Endothelial cell of umbilical vein (primary cell): Measurements from ENCODE around the gene IL10RA. TPM values are rescaled to one million over a fixed set of nuclear protein-coding genes. Genes with fewer than 3 reads are reported as not detected.

Experiments
- BruUV-seq: library from RNA; stranded (reverse); fragments of 400-500 nt; replicated peaks from 2 replicates; lab custom pipeline; 2021; lab: Mats Ljungman, UMichigan
- CTCF ChIA-PET: fragments of 300-600, 350-600 bp; sonication (Branson Sonifier 250); formaldehyde crosslinking; loops from one replicate; lab custom pipeline; 2021; ENCODE audit warnings: antibody characterized with exemption, inconsistent platforms; lab: Charles Lee
- POLR2A ChIA-PET: fragments of 300-600, 350-600 bp; sonication (Branson Sonifier 250); formaldehyde crosslinking; loops from one replicate; lab custom pipeline; 2021; ENCODE audit warnings: antibody characterized with exemption, inconsistent platforms; lab: Charles Lee
- DNase-seq: peaks from one replicate; pipeline ENCODE4 v3.0.0-alpha.2; 2011; ENCODE audit warnings: low read depth, low spot score
- FAIRE-seq: peaks from 2 replicates; lab custom pipeline; 2011; peaks lifted over from hg19 to GRCh38; lab: Jason Lieb, UNC
- H2AFZ ChIP-seq: 2 replicates; pipeline ENCODE4 v1.6.0; 2012; ENCODE audit warnings: low read depth, low read length, control low read depth, inconsistent platforms
- H3K27ac ChIP-seq: 2 replicates; pipeline ENCODE4 v1.5.1; 2011; ENCODE audit warnings: low read depth, mild to moderate bottlenecking, control low read depth, low read length, moderate library complexity; ENCODE audit not compliant: insufficient read depth
- H3K27me3 ChIP-seq, 2 experiments: 2 replicates each; pipeline versions ENCODE4 v1.6.0 to v1.6.1; 2011; ENCODE audit warnings: low read length in 2 of 2, mixed read lengths in 1 of 2; ENCODE audit not compliant: control insufficient read depth in 2 of 2, insufficient read depth in 2 of 2
- H3K36me3 ChIP-seq, 2 experiments: 2 replicates in 1 of 2; 3 replicates in 1 of 2; pipeline ENCODE4 v1.5.1; 2011; ENCODE audit warnings: low read length in 2 of 2, mild to moderate bottlenecking in 1 of 2, moderate library complexity in 1 of 2; ENCODE audit not compliant: control insufficient read depth in 2 of 2, insufficient read depth in 2 of 2; ENCODE audit errors: extremely low read depth in 1 of 2
- H3K4me1 ChIP-seq: 3 replicates; pipeline ENCODE4 v1.5.1; 2011; ENCODE audit warnings: mild to moderate bottlenecking, low read length; ENCODE audit not compliant: control insufficient read depth, insufficient read depth; ENCODE audit errors: extremely low read depth
- H3K4me2 ChIP-seq: 2 replicates; pipeline ENCODE4 v1.6.1; 2011; ENCODE audit warnings: low read length, control low read depth, mixed read lengths; ENCODE audit not compliant: insufficient read depth
- H3K4me3 ChIP-seq, 3 experiments: fragments of 200-600 bp in 1 of 3; sonication (generic), shearing (Covaris generic) in 1 of 3; replicated peaks in 1 of 3; 2 replicates each; pipeline ENCODE4 v1.5.1; 2011 to 2016; ENCODE audit warnings: control low read depth in 3 of 3, low read length in 3 of 3, mild to moderate bottlenecking in 2 of 3, inconsistent platforms in 1 of 3, low read depth in 1 of 3, moderate library complexity in 1 of 3; ENCODE audit not compliant: insufficient read depth in 1 of 3
- H3K79me2 ChIP-seq: 2 replicates; pipeline ENCODE4 v1.6.0; 2012; ENCODE audit warnings: low read length, inconsistent platforms; ENCODE audit not compliant: control insufficient read depth, insufficient read depth
- H3K9ac ChIP-seq: replicated peaks from 2 replicates; pipeline ENCODE3; 2011; ENCODE audit warnings: low read length, control low read depth; ENCODE audit not compliant: insufficient read depth; ENCODE audit errors: extremely low read depth
- H3K9me1 ChIP-seq: replicated peaks from 3 replicates; pipeline ENCODE4 v1.6.0; 2011; ENCODE audit warnings: mild to moderate bottlenecking, low read length; ENCODE audit not compliant: control insufficient read depth, insufficient read depth; ENCODE audit errors: extremely low read depth
- H3K9me3 ChIP-seq: replicated peaks from 2 replicates; pipeline ENCODE4 v1.5.1; 2012; ENCODE audit warnings: low read length, inconsistent platforms; ENCODE audit not compliant: control insufficient read depth, insufficient read depth
- H4K20me1 ChIP-seq: replicated peaks from 2 replicates; pipeline ENCODE3; 2011; ENCODE audit warnings: mild to moderate bottlenecking, low read length; ENCODE audit not compliant: control insufficient read depth, insufficient read depth; ENCODE audit errors: extremely low read depth
- EZH2 ChIP-seq: IDR thresholded peaks from 2 replicates; pipeline ENCODE4 v1.6.1; 2012; ENCODE audit warnings: borderline replicate concordance, low read depth, mild to moderate bottlenecking, moderate library complexity, low read length, inconsistent platforms; ENCODE audit not compliant: severe bottlenecking
- FOS ChIP-seq: IDR thresholded peaks from 2 replicates; pipeline ENCODE4 v1.6.1; 2011; ENCODE audit warnings: mild to moderate bottlenecking, low read length, moderate library complexity, borderline replicate concordance; ENCODE audit not compliant: insufficient read depth
- GATA2 ChIP-seq: IDR thresholded peaks from 2 replicates; pipeline ENCODE4 v1.7.0; 2011; ENCODE audit warnings: low read depth, mild to moderate bottlenecking, moderate library complexity, mixed read lengths, low read length; ENCODE audit not compliant: insufficient read length, insufficient read depth
- JUN ChIP-seq: IDR thresholded peaks from 2 replicates; pipeline ENCODE4 v1.6.1; 2011; ENCODE audit warnings: borderline replicate concordance, low read depth; ENCODE audit not compliant: insufficient read length, insufficient read depth
- MYC ChIP-seq: IDR thresholded peaks from one replicate; pipeline ENCODE4 v1.6.1; 2011; ENCODE audit warnings: mild to moderate bottlenecking, low read depth, low read length
- POLR2A ChIP-seq: IDR thresholded peaks from 2 replicates; pipeline ENCODE4 v1.6.1; 2012; ENCODE audit warnings: low read depth, mild to moderate bottlenecking, control low read depth, low read length
- POLR2AphosphoS5 ChIP-seq: IDR thresholded peaks from 2 replicates; pipeline ENCODE4 v1.6.1; 2012; ENCODE audit warnings: low read depth, mild to moderate bottlenecking, control low read depth, low read length, moderate library complexity; ENCODE audit not compliant: insufficient read depth
- dilution Hi-C: fragments of 300-500 bp; cut with MboI; formaldehyde crosslinking; loops from one replicate; pipeline ENCODE4 v1.15.0; 2019; ENCODE audit warnings: low sequenced_read_pairs; ENCODE audit not compliant: extremely low pct_ligation_motif_present
- intact Hi-C: fragments of 100-400 bp; cut with micrococcal nuclease; formaldehyde crosslinking; loops from one replicate; pipeline ENCODE4 v1.10.0; 2022
- polyA plus RNA-seq, 4 experiments: library from polyadenylated mRNA; depleted of rRNA in 3 of 4; stranded (reverse) in 3 of 4; unstranded in 1 of 4; fragments of >200 nt; gene quantifications; 2 replicates each; pipeline versions ENCODE4 v1.2.1 to v1.2.3, GENCODE V29; 2011 to 2012; ENCODE audit warnings: missing spikeins in 1 of 4
- total RNA-seq: library from RNA; stranded (reverse); gene quantifications from 2 replicates; pipeline ENCODE4 v1.2.3, GENCODE V29; 2021
- TF ChIP-seq, protein P1 (sequence below), 2 donors: IDR thresholded peaks; 1 replicate in 1 of 2; 2 replicates in 1 of 2; pipeline ENCODE4 v1.5.1; 2011; ENCODE audit warnings: low read length in 2 of 2, mild to moderate bottlenecking in 2 of 2, moderate library complexity in 2 of 2, control low read depth in 1 of 2, inconsistent platforms in 1 of 2, low read depth in 1 of 2; ENCODE audit not compliant: insufficient read depth in 1 of 2; ENCODE audit errors: extremely low read depth in 1 of 2
- TF ChIP-seq, protein P2 (sequence below): IDR thresholded peaks from 2 replicates; pipeline ENCODE4 v1.6.1; 2011; ENCODE audit not compliant: insufficient read depth, insufficient read length

IL10RA gene
- total and polyA plus RNA-seq, 2 donors (not counting 3 experiments of a cell fraction or from before 2014, with no cell fraction given) = 0.04 TPM; not detected in 1

DNA sequence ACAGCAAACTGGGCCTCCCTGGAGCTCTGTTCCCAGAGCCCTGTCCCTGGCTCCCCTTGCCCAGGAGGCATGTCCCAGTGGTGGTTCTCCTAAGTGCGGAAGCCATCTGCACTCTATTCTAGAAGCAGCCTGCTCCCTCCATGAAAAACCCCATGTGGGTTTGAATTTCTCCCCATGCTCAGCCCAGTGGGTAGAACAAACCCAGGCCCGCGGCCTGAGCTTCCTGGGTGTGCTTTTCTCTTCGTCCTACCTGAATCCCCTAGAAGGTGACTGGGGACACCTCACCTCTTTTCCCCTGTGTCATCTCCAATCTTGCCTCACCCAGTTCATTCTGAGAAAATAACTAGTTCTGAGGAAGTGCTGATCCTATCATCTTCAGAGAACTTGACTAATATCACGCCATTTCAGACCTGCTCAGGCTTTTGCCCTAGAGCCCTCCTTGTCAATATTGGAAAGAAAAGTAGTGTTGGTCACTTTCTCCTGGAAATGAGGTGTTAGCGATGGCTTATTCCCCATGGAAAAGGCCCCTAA is 15.9 kb downstream of the IL10RA start:
- FAIRE-seq (no peak), DNase-seq (no peak)
- no peak overlapping the region for H3K27ac ChIP-seq
- TF ChIP-seq POLR2A = no peak
- no peak for TF ChIP-seq MYC
- no peak for TF ChIP-seq POLR2AphosphoS5
- no peak for TF ChIP-seq EZH2
- TF ChIP-seq FOS = no peak
- TF ChIP-seq JUN = no peak
- no peak for TF ChIP-seq GATA2
- TF ChIP-seq, protein P1, sequence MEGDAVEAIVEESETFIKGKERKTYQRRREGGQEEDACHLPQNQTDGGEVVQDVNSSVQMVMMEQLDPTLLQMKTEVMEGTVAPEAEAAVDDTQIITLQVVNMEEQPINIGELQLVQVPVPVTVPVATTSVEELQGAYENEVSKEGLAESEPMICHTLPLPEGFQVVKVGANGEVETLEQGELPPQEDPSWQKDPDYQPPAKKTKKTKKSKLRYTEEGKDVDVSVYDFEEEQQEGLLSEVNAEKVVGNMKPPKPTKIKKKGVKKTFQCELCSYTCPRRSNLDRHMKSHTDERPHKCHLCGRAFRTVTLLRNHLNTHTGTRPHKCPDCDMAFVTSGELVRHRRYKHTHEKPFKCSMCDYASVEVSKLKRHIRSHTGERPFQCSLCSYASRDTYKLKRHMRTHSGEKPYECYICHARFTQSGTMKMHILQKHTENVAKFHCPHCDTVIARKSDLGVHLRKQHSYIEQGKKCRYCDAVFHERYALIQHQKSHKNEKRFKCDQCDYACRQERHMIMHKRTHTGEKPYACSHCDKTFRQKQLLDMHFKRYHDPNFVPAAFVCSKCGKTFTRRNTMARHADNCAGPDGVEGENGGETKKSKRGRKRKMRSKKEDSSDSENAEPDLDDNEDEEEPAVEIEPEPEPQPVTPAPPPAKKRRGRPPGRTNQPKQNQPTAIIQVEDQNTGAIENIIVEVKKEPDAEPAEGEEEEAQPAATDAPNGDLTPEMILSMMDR (IDR thresholded peaks at IDR 0.05; ENCODE audit: extremely low read depth in 1 of 2, insufficient read depth in 1 of 2, low read depth in 1 of 2, low read length in 2 of 2) = no peak
- TF ChIP-seq, protein P2, sequence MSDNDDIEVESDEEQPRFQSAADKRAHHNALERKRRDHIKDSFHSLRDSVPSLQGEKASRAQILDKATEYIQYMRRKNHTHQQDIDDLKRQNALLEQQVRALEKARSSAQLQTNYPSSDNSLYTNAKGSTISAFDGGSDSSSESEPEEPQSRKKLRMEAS = no peak
- BruUV-seq = no TSS peak
- ChIA-PET CTCF (interaction anchor here (2.7 kb wide), 1 partner anchor 14 kb away, joined by 9 read pairs; no protein-coding TSS in a partner anchor), POLR2A (no interaction called here)
- H3K9me3 ChIP-seq = no peaks in the 10 kb centered on the region
- dilution Hi-C loops = no loop called here
- H3K36me3 ChIP-seq = no peaks in the 10 kb centered on the region
- H3K9ac ChIP-seq = no peak overlapping the region
- H3K27me3 ChIP-seq = no peaks in the 10 kb centered on the region
- no peaks in the 10 kb centered on the region for H3K9me1 ChIP-seq
- no peaks in the 10 kb centered on the region for H3K79me2 ChIP-seq
- no peak overlapping the region for H2AFZ ChIP-seq
- H3K4me2 ChIP-seq = no peak overlapping the region
- H3K4me1 ChIP-seq = no peaks in the 10 kb centered on the region
- H3K4me3 ChIP-seq = no peak overlapping the region
- no peaks in the 10 kb centered on the region for H4K20me1 ChIP-seq
- intact Hi-C loops = loop anchor here (10.0 kb wide), 1 partner anchor 63 kb away; no protein-coding TSS in a partner anchor
